COLO668 (cell line): ENCODE measurements around the gene MYRIP.
A peak's percentile ranks its signal among the peaks of the same experiment; 100 is the strongest.
"Not testable (repeated sequence)": the region's sequence is repeated elsewhere in the genome, so short reads cannot be mapped to it uniquely, and the experiment has no call there.

Experiments
- DNase-seq: peaks from one replicate; lab custom pipeline; 2025; ENCODE audit not compliant: unreplicated experiment; lab: John Stamatoyannopoulos, UW

MYRIP gene

DNA sequence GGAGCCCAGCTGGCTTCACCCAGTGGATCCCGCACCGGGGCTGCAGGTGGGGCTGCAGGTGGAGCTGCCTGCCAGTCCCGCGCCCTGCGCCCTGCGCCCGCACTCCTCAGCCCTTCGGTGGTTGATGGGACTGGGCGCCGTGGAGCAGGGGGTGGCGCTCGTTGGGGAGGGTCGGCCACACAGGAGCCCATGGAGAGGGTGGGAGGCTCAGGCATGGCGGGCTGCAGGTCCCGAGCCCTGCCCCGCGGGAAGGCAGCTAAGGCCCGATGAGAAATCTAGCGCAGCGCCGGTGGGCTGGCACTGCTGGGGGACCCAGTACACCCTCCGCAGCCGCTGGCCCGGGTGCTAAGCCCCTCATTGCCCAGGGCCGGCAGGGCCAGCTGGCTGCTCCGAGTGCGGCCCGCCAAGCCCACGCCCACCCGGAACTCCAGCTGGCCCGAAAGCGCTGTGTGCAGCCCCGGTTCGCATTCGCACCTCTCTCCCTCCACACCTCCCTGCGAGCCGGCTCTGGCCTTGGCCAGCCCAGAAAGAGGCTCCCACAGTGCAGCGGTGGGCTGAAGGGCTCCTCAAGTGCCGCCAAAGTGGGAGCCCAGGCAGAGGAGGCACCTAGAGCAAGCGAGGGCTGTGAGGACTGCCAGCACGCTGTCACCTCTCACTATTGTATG lies 268.6 kb downstream of the MYRIP start:
- not testable (repeated sequence) for DNase-seq

DNA sequence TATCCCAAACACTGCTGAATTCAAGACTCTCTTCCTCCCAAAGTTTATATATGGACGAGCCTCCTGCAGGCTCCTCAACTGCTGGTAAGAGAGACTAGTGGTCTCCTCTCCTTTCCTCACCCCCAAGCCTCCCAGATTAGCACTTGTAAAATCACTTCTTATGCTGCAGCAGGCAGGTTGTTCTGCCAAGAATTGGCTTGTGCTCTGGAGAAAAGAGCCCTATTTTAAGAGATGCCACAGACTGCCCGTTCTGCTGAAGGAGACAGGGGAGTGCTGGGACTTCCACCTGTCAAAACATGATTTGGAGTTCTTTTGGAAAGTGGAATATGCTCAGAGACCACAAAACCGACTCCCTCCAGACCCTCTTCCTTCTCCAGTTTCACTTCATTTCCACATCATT lies 269.2 kb downstream of the MYRIP start:
- no peak for DNase-seq

DNA sequence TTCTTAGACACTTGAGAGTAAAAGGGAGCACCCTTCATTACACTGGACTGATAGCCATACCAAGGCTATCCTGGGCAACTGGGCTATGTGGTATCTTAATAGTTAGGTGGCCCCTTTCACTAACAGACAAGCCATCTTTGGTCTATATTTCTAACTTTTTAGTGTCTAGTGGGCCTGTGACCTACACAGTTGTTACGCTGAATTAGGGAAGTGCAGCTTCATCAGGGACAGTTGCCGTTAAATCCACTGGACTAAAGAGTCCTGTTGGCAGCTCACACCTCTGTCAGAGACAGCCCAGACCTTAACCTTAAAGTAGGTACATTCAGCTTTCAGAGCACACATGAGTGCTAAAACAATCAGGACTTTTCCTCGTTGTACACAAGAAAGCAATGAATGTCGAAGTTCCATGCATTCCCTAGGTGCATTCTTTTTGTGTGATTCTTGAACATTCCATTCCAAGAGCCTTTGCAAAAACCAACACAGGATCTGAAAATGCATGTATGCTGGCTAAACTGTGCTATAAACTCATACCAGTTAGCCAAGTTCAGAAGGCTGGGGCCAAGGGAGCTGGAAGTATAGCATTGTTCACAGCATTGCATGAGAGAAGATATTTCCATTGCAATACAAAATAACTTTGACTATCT lies 269.9 kb downstream of the MYRIP start:
- DNase-seq: no peak

DNA sequence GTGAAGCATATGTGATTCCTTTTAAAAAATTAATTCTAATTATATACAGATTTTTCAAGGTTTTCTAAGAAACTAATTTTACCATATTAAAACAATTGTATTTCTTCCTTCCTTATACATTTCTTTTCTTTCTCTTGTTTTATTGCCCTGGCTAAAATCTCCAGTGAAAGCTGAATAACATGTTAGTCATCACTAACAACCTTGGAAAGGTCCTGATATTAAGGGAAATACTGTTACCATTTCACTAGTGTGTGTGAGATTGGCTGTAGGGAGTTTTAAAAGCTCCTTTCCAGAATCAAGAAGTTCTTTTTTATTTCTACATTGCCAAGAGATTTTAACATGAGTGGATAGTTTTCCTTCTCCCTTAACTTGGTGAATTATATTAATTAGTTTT lies 270.4 kb downstream of the MYRIP start:
- DNase-seq: no peak

DNA sequence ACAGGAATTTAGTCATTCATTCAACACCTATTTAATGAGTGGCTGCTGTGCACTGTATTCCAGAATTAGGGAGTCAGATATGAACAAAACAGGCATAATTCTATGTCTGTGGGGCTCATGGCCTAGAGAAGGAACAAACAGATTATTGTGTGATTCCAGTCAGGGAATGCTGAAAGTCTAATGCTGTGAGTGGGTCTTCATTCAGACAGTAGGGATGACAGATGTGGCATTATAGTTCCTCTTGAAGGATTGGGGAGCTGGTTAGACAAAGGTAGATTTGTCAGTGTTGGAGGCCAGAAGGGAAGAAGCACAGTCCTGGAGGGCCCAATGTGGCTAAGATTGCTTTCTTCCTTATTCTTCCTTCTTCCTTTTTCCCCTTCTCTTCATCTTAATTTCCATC lies 273.7 kb downstream of the MYRIP start:
- no peak for DNase-seq

DNA sequence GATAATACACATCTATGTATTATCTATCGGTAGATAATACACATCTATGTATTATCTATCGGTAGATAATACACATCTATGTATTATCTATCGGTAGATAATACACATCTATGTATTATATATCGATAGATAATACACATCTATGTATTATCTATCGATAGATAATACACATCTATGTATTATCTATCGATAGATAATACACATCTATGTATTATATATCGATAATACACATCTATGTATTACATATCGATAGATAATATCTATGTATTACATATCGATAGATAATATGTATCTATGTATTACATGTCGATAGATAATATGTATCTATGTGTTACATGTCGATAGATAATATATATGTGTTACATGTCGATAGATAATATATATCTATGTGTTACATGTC lies 275.0 kb downstream of the MYRIP start:
- not testable (repeated sequence) for DNase-seq

DNA sequence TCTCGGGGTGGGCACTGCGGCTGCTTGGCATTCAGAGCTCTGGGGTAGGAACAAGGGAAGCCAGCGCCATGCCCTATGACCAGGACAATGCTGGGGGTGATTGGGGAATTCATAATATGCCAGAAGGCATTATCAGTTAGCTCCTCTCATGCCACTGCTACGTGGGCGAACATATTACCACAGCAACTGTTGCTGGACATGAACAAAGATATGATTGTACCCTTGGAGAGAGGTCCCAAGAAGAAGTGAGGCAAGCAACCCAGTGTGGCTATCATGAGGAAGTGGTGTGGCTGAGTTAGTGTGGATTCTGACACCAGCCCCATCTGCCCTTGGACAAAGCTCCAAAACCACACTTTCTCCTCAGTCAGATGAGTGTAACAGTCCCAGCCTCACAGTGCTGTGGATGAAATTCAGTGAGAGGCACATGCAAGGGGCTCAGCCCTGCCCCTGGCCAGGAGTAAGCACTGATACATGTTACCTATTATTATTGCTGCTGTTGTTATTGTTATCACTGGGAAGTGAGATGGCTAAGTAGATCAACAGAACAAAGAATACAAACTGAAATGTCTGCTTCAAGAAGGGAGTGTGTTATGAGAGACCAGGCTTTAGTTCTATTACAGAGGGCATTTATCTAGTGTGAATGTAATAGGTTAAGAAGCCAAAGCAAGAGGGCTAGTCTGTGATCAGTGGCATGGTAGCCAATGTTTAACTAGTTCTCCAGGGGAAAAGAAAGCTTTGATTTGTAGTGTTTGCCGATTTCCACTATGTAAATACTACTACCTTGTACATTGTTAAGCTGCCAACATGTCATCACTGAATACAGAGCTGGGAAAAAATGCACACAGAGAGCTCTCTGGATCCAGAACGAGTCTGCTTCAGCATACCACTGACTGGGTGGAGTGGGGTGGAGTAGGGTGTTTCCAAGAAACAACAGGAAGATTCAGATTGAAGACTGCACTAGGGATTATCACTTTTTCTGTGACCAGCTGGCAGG lies 277.8 kb downstream of the MYRIP start:
- peak; percentile 22 for DNase-seq

DNA sequence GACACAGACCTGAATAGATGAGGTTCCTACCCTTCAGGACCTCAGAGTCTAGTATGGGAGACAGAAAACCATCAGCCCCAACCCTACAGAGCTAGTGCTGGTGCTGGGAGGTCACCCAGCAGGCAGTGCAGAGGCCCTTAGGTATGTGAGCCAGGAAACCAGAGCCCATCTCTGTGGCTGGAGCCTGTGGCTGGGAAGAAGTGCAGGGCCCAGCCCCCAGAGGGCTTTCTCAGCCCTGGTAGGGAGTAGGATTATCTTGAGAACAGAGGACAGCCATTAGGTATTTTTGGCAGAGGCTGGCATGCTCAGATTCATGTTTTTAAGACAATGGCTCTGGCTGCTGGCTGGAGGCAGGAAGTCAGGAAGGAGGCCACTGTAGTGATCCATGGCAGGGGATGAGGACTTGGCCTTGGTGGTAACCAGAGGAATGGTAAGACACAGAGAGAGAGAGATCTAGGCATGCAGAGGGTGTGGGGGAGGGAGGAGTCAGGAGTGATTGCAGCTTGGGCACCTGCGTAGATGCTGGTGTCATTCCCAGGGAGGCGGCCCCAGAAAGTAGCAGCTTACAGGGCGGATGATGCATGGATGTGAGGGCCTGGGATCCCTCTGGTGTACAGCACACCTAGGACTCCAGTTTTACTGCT lies 279.2 kb downstream of the MYRIP start:
- no peak for DNase-seq

DNA sequence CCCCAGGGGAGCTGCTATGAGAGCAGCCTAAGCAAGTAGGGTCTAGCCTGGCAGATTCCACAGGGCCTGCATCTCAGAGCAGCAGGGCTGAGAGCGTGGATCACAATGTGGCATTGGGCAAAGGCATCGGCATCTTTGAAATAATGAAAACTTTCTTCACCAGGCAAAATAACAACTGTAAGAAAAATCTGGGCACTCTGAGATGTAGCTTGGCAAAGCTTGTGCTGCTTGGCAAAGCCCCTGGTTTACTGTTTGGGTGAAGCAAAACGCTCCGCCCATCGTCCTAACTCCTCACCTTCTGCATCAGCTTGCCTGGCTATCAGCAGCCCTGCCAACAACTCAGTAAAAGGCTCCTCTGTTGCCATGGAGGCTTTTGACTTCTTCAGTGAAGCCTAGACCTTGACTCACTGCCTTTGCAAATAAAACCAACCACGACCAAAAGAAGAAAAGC lies 287.3 kb downstream of the MYRIP start:
- DNase-seq: no peak

DNA sequence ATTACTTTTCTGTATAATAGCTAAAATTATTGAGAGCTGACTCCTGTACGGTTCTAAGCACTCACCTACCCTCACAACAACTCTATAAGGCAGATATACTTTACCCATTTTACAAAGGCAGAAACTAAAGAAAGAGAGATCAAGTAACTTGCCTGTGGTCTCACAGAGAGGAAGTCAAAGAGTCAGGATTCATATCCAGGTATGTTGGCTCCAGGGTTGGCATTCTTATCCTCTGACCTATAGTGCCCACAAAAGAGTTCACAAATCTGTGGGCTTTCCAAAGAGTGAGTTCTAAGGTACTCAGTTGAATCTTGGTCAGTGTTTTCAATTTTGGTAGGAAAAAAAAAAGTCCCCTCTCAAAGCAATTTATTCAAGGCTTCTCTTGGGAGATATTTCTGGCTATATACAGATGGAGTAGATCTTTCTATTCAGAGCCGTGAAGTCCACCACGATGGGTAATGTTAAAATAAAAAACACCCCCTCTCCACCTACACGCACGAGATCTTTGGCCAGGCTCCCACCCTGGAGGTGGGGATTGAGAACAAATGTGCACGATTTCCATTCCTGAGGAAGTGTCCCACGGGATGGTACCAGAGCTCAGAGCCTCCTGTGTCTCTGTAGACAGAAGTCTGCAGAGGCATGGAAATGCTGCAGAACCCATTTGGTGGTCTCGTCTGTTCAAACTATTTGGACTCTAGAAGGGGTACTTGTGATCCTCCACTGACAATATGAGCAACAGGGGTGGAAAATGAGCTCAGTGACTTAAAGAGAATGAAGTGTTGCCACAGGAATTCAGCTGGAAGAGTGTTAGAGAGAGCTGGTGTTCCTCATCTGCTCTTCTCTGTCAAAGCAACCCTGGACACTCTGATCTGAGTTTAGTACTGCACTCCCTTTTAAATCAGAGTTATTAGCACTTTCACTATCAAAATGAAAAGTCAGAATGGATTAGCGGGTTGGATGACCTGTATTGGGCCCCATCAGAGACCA lies 288.0 kb downstream of the MYRIP start:
- no peak for DNase-seq

DNA sequence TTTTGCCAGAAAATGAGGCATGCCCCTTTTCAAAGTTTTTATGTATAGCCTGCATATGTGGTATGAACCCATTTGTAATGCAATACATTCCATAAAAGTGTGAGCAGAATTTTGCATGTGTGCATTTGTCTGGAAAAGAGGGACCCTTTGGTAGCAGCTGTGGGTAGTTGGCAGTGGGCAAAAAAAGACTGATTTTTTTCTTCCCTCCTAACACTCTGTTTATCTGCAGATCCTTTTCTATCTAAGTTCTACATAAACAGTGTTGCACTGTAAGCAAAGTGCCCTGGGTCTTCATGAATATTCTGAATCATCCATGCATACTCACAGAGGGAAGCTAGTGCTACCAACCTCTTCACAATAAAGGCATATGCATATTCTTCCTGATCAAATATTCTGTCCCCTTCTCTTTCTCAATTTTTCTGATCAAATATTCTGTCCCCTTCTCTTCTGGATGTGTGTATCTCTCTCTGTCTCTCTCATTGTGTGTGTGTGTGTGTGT lies 288.9 kb downstream of the MYRIP start:
- no peak for DNase-seq

DNA sequence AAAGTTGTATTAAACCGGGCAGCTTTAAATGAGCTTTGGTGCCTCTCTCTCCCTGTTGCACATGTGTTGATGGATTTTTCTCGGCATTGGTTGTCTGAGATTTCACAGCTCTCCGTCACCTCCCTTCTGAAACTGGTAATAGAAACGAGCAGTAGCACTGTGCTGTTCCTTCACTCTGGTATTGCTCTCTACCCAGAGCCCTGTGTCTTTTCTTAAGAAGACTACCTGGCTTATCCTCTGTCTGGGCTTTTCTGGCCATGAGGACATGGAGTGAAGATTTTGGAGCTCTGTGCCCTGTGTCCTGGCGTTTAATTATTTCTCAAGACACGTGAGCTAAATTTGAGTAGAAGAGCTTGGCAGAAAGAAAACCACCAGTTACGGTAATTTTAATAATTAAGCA lies 290.5 kb downstream of the MYRIP start:
- DNase-seq: no peak

DNA sequence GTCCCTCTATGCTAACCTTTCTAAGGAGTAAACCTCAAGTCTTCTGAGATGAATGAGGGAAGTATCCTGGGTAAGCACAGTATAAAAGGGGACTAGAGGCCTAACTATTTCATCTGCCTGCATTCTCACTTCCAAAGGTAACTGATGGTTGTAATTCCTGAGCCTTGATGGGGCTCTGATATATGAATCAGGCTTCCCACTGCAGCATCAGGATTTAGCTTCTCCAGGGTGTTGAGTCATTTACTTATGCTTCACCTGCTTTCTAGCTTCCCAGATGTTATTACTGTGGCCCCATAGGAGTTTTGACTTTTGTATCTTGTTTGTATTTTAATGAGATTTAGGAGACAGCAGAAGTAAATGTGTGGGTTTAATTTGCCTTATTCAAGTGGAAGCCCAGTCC lies 292.8 kb downstream of the MYRIP start:
- no peak for DNase-seq

DNA sequence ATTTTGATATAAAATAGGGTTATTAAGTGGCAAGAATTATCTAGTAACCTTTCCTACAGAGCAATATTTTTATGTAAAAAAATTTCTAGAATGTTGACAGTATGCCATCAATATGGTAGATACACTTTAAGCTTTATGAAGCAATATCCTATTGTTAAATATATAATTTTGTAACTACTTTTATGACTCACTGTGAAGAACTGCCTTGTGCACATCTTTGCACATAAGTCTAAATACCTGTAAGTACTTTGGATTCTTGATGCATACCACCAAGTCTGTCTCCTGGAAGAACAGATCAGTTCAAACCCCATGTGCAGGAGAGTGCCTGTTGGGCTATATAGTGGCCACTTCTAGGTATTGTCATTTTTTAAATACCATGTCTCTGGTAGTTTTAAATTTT lies 294.4 kb downstream of the MYRIP start:
- DNase-seq: no peak

DNA sequence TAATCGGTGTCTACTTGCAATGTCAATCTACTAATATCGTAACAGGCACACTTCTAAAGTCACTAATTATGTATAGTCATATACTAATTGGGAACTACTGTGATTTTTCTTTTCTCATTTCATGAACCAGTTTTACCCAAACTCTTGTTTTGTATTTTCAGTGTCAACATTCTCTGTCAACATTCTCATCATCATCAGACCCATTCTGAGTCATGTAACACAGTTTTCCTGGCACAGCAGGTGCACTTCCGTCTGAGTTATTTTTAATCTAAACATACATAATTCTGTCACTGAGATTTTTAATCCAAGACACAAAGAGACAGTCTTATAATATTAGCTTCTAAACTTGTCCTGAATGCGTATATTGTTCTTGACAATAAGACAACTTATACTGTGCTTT lies 295.0 kb downstream of the MYRIP start:
- DNase-seq: no peak

DNA sequence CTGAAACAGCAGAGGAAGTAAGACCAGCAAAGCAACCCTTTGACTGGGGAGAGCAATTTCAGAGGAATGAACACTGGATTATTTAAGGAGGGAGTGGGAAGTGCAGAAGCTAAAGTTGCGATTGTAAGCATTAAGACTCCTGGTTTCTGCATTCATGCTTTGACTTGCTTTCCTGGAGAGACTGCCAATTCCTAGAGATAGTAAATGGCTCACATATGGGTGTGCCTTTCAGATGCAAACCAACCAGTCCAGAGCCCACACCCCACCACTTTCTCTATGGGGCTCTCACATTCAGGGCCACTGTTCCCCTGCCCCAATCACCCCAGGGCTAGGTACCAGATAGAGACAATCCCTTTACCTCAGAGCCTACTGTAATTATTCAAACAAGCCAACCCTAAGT lies 299.2 kb downstream of the MYRIP start:
- no peak for DNase-seq

DNA sequence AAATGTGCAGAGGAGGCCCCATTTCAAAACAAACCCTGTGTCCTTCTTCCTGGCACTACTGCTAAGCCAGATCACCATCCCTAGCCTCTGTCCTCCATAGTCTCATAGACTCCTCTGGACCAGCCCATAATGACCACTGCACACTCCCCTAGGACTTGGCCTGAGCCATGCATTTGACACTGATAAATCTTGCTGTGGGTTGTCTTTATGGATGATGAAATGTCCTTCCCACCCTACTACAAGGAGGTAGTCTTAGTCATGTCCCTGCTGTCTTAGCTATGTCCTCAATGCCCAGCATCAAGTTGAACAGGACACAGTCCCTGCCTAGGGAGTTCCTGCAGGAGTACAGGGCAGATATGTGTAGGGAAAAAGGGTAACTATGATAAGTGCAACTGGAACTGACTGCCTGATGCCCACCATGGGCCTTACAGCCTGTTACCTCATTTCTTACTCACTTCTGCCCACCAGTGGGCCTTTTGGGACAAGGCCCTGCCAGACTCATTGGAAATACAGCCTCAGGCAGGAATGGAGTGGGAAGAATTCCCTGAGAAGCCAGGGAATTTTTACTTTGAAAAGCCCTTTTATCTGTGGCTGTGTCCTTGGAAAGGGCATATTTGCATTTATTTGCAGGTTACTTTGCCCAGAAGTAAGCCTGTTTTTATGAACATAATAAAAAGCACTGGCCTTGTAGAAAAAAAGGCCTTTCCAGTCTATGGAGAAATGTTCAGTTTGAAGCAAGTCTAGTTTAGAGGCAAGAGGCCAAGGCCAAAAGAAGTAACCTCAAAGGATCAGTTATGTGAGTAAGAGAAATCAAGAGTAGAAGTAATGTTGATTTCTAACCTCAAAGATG lies 300.5 kb downstream of the MYRIP start:
- DNase-seq: no peak

DNA sequence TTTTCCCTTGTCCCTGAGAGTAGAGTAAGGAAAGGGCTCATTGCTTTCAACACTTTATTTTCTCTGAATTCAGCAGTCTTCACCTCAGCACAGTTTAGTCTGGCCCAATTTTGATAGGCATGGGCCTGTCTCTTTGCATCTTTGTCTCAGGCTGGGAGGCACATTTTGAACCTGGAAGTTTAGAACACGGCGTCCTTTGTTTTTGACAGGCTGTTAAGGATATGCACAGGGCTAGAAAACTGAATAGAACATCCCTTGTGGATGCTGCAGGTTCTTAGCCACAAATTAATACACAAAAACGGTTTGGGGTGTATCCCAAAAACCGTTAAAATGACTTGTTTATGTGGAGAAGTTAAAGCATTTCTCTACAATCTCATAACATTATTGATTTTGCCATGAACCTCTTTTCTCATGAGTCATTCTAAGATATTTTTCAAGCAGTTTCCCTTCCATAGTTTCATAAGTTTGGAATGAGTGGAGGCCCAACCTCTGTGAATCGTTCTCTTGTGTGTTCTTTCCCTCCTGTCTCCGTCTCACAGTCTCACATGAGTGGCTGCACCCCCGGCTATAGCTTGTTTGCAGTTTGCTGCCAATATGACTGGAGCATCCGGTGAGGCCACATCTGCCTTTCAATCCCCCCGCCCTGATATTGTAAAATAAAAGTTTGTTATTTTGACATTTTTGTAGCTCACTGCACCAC lies 307.2 kb downstream of the MYRIP start:
- DNase-seq: no peak
